CD4-positive, alpha-beta T cell treated with Interleukin-6 for 4 hours (primary cell): ENCODE results near the gene CAMTA1.

Experiments
- DNase-seq: peaks from one replicate; pipeline ENCODE4 v3.0.0-alpha.2; 2020; ENCODE audit warnings: mixed read lengths

CAMTA1 gene

DNA sequence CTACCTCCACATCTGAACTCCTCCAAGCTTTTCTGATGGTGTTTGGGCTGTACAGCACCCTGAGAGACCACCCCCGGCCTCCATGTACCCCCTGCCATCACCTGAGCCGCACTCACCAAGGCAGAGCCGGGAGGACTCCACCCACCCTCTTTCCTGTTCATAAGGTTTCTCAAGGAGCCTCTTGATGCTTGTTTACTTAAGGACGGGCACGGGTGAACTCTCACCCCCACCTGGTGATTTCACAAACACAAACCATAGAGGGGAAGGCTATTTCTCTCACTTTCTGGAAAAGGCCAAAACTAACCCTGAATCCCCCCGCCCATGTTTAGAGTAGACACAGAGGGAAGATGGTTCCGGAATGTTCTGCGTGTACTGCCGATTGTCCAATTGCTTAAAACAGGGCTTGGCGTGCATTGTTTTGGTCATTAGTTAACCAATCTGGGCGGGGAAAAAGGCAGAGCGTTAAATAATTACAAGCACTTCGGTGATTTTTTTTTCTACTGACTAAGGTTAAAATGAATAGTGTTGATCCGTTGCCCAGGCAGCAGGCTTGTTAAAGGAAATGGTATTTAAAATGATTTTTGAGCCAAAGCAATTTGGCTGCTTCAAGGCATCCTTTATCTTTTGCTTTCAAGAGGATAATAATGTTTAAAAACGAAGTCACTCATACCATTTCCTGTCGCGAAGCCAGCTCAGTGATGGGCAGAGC is 706.0 kb downstream of the CAMTA1 start:
- DNase-seq, result no peak

DNA sequence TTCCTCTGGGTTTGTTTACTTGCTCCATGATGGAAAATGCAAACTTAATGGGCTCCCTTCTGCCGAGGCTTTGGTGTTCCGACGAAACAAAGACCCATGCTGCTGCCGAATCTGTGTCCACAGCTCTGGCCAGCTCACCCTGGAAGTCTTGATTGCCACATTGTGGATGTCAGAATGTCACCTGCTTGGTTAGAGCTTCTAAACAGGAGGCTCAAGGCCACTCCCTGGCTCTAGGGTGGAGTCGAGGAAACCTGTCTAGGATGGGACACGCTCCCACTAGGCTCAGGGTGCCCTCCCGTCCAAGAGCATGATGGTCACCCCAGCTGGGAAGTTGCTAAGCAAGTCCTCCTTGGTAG is 706.5 kb downstream of the CAMTA1 start:
- no peak for DNase-seq

DNA sequence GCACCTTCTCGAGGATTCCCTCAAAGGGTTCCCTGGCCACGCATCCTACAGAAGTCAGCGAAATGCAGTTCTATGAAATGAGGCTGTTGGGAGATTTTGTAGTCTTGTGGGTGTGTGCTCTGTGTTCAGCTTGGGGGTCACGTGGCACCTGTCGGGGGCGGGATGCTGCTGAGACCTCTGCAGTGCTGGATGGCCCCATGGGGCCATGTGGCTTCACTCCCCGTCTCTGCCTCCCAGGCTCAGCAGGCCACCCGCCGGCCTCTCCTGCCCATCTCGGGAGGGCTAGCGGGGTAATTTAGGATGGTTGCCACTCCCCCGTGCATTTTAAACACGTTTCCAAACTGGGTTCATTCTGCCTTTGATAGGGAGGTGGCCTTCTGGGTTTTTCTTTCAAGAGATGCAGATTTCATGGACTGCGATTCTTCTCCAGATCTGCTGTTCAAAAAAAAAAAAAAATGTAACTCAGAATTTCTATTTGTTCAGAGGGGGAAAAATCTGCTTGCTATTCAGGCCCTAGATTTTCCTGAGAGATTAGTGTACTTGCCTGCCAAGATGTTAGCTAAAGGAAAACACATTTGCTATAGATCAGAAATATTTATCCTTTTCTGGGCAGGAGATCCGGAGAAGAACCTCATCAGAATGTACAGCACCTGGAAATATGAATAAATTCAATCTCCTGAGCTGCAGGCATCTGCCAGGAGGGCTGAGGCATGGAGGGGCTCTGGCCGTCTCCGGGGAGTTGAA is 708.6 kb downstream of the CAMTA1 start:
- no peak for DNase-seq

DNA sequence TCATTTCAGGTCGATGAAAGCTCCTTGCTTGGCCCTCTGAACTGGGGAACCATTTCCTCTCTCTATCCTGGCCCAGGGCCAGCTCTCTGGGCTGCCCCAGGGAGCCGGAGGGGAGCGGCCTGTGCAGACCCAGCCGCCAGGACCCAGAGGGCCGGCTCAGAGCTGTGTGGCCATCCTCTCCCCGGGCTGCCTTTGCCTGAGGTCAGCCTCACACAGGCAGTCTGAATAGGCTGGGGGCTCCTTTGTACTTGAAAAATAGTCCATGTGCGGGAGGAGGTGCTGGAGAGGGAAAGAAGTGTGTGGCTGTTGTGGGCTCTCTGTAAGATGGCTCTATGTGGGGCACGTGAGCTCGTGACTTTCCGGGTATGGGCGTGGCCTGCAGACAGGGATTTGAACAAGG is 710.7 kb downstream of the CAMTA1 start:
- no peak for DNase-seq

DNA sequence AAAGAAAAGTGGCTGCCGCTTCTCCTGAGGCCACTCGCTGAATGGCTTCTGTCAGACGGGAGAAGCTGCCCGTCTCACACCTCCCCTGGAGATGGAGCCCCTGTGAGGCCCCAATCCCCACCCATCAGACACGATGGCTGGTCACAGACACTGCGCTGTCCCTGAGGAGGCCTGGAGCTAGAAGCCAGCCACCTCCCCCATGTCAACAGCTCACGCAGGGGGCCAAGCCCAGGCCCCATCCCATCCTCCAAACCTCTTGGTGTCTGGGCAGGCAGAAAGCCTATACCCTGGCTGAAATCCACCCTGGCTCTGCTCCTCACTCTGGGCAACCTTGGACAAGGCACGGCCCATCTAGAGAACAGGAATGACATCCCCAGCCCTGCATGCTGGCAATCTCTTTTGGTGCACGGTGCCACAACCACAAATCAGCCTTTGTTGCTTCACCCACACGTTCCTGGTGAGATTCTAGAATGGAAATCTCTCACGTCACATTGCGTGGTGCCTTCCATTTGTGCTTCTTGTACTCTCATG is 711.9 kb downstream of the CAMTA1 start:
- DNase-seq, result no peak

- DNase-seq, result no peak
Observed at GRCh38 chr1:7500381-7501083, 715.3 kb downstream of the CAMTA1 start.

DNA sequence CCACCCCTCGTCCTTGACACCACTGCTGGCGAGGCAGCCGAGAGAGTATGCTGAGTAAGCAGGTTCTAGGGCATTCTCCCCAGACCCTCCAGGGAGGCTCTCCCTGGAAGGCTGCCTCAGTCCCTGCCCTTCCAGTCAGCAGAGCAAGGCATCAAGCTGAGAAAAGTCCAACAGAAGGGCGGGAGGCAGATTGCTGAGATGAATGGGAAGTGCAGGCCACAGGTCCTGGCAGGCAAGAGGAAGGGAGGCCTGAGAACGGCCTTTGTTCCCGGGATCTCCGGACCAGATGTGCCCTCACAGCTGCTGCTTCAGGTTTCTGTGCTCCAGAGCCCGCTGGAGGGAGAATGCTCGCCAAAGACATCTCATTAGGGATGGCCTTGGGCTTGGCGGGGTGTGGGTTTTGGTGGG is 715.8 kb downstream of the CAMTA1 start:
- no peak for DNase-seq

- DNase-seq, result no peak
Observed at GRCh38 chr1:7501723-7502603, 716.7 kb downstream of the CAMTA1 start.

- DNase-seq, result no peak
Observed at GRCh38 chr1:7503691-7504437, 718.6 kb downstream of the CAMTA1 start.

DNA sequence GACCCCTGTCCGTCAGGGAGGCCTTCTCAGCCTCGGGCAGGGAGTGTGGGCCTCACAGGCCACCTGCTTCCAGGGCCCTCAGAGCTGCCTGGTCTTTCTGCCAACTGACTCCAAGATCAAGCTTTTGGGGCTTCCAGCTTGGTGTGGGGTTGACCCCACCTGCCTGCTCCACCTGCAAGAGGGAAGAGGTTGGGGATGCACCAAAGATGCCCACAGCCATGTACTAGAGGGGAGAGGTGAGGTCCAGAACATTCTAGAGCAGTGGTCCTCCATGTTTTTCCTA is 719.1 kb downstream of the CAMTA1 start:
- no peak for DNase-seq

GRCh38 chr1:7505094-7505770 is 720.0 kb downstream of the CAMTA1 start:
- no peak for DNase-seq

GRCh38 chr1:7505771-7506453 is 720.7 kb downstream of the CAMTA1 start:
- DNase-seq, result no peak

GRCh38 chr1:7506454-7507284 is 721.4 kb downstream of the CAMTA1 start:
- DNase-seq, result no peak

DNA sequence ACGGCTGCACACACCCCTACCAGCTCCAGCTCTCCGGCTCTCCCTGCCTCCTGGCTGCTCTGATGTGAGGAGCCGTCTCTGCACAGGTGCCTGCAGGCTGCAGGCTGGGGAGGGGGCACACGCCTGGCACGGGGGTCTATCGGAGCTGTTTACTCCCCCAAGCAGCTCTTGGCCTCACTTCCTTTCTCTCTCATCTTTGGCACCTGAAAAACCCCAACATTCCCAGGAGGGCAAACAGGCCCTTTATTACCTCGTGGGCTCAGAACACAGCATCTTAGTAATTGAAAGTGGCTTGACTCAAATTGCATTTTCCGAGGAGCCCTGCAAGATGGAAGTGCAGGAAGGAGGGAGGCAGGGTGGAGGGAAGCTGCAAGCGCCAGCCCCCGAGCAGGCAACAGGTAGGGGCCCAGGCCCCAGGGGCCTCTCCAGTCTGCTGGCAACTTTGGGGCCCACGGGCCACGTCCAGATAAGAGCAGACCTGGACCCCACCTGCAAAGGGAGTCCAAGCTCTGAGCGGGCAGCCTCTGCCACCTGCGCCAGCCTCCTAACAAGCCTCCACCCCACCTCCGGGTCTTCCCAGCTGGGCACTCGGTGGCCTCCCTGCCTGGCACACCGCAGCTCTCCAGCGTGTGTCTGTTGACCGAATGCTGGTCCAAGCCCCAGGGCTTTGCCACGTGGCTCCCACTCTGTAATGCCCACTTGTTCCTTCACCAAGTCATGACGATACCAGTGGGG is 722.2 kb downstream of the CAMTA1 start:
- DNase-seq, result no peak

DNA sequence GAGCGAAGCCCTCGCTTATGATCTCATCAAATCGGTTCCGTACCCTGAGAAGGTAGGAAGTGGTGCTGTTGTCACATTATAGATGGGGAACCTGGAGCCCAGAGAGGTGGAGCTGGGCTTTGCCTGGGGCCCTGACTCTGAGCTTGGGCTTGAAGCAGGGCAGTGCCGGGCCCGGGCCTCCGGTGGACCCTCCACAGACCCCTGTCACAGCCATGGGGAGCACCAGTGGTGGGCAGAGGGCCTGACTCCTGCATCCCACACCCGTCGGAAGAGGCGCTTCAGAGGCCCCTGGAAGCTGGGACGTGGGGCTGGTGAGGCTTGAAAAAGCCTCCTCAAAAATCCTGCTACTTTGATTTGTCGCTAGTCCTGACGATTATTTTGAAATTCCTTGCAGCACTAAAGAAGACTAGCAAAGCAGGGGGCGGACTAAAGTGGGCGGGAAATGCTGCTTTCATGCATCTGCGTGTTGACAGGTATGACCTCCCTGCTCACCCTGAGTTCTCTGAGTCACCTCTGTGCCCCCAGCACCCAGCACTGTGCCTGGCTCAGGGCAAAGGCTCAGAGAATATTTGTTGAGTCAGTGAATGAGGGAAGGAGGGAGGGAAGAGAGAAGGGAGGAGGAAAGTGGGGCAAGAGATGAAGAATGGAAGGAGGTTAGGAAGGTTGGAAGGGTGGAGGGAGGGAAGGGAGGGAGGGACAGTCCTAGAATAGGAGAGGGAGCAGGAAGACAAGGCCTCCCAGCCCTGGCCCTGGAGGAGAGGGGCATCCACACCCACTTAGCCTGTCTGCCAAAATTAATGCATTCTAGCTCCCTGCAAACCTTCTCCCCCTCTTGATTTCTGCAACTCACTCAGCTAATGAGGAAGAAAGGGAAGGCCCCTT is 723.0 kb downstream of the CAMTA1 start:
- no peak for DNase-seq

- DNase-seq, result no peak
Observed at GRCh38 chr1:7508934-7509519, 723.8 kb downstream of the CAMTA1 start.

GRCh38 chr1:7509598-7509997 is 724.3 kb downstream of the CAMTA1 start:
- DNase-seq, result no peak

GRCh38 chr1:7510389-7510931 is 725.2 kb downstream of the CAMTA1 start:
- no peak for DNase-seq
